ENCODE results near the gene GPX4. TPM values are rescaled to one million over a fixed set of nuclear protein-coding genes. Genes with fewer than 3 reads are reported as not detected.

The GPX4 gene
- total and polyA plus RNA-seq, 10 of the 15 experiments (the other 5 are each of a cell fraction or from before 2014, with no cell fraction given) = 33.3 to 749 (median 297) TPM

GRCh38 chr19:1139126-1139525 lies 35.3 kb downstream of the GPX4 start:
- intact Hi-C loops (cut with micrococcal nuclease; ENCODE audit: unreplicated experiment) (no loop called here), in situ Hi-C loops (cut with MboI) (no loop called here)
- ChIA-PET RAD21 (ENCODE audit: unreplicated experiment) (no interaction called here), CTCF (interaction anchor here (1.2 kb wide), 1 partner anchor 26 kb away, joined by 4 read pairs; no protein-coding TSS in a partner anchor), POLR2A (no interaction called here), SMC1A (ENCODE audit: uncharacterized antibody, unreplicated experiment) (no interaction called here)
- H3K27me3 ChIP-seq (replicated peaks in 1 of 2; ENCODE audit: control insufficient read depth in 2 of 2, insufficient read depth in 2 of 2, low read length in 1 of 2) = no peaks in the 10 kb centered on the region
- H3K4me3 ChIP-seq = no peak overlapping the region
- peaks cover 8 to 10% of the 10 kb centered on the region in 2 experiments for H3K36me3 ChIP-seq (ENCODE audit: control insufficient read depth in 2 of 2, insufficient read depth in 2 of 2, low read length in 1 of 2)
- no peaks in the 10 kb centered on the region; the same call in 2 of the 3 replicates for H3K9me3 ChIP-seq (replicated peaks; ENCODE audit: control insufficient read depth, insufficient read depth, low read length)
- H4K20me1 ChIP-seq (ENCODE audit: control insufficient read depth, insufficient read depth) = no peaks in the 10 kb centered on the region
- FAIRE-seq = no peak
- no TSS peak for BruUV-seq (replicated peaks)
- no peak overlapping the region for H2AFZ ChIP-seq (ENCODE audit: control insufficient read depth, low read depth, low read length)
- no peak overlapping the region for H3K27ac ChIP-seq (ENCODE audit: control insufficient read depth, insufficient read depth)
- TF ChIP-seq ZNF217 (IDR thresholded peaks at IDR 0.05) (no peak), BHLHE40 (IDR thresholded peaks at IDR 0.05; ENCODE audit: borderline replicate concordance in 1 of 2, low read depth in 2 of 2, low read length in 1 of 2) (peak in 1 of 2 experiments; percentile 31; a peak in 1 of 4 replicates)
- H3K9ac ChIP-seq (ENCODE audit: control insufficient read depth, insufficient read depth, low read length) = no peak overlapping the region
- peaks cover 9% of the 10 kb centered on the region for H3K4me1 ChIP-seq (ENCODE audit: control insufficient read depth, insufficient read depth, low read length)
- no peak for ATAC-seq
- no peaks in the 10 kb centered on the region for H3K79me2 ChIP-seq (ENCODE audit: control insufficient read depth, insufficient read depth, low read length)
- WGBS (ENCODE audit: insufficient coverage, insufficient replicate concordance, low lambda C conversion rate, missing lambda C conversion rate) = 90% methylated on average over 15 of the region's 15 CpGs
- no peak overlapping the region for H3K4me2 ChIP-seq (ENCODE audit: control insufficient read depth, insufficient read depth)
- DNase-seq (ENCODE audit: low read depth, low spot score) = no peak

- POLR2A ChIA-PET = no interaction called here
- SMC1A ChIA-PET (ENCODE audit: uncharacterized antibody, unreplicated experiment) = no interaction called here
- Histone ChIP-seq H3K4me3 (no peak overlapping the region), H2AFZ (ENCODE audit: control insufficient read depth, low read depth, low read length) (no peak overlapping the region), H3K4me2 (ENCODE audit: control insufficient read depth, insufficient read depth) (no peak overlapping the region), H3K27ac (ENCODE audit: control insufficient read depth, insufficient read depth) (no peak overlapping the region), H3K4me1 (ENCODE audit: control insufficient read depth, insufficient read depth, low read length) (peaks cover 6% of the 10 kb centered on the region), H3K36me3 (ENCODE audit: control insufficient read depth in 2 of 2, insufficient read depth in 2 of 2, low read length in 1 of 2) (peaks cover 6 to 10% of the 10 kb centered on the region in 2 experiments), H4K20me1 (ENCODE audit: control insufficient read depth, insufficient read depth) (no peaks in the 10 kb centered on the region), H3K79me2 (ENCODE audit: control insufficient read depth, insufficient read depth, low read length) (no peaks in the 10 kb centered on the region), H3K27me3 (replicated peaks in 1 of 2; ENCODE audit: control insufficient read depth in 2 of 2, insufficient read depth in 2 of 2, low read length in 1 of 2) (no peaks in the 10 kb centered on the region), H3K9me3 (replicated peaks; ENCODE audit: control insufficient read depth, insufficient read depth, low read length) (no peaks in the 10 kb centered on the region; the same call in 2 of the 3 replicates), H3K9ac (ENCODE audit: control insufficient read depth, insufficient read depth, low read length) (no peak overlapping the region)
- RAD21 ChIA-PET (ENCODE audit: unreplicated experiment) = no interaction called here
- CTCF ChIA-PET = interaction anchor here (0.6 kb wide), 1 partner anchor 54 kb away, joined by 3 read pairs; no protein-coding TSS in a partner anchor
- BruUV-seq (replicated peaks) = no TSS peak
- in situ Hi-C loops (cut with MboI) = no loop called here
- no peak for FAIRE-seq
- no peak for ATAC-seq
- intact Hi-C loops (cut with micrococcal nuclease; ENCODE audit: unreplicated experiment) = no loop called here
- 97% methylated on average over 29 of the region's 39 CpGs for WGBS (ENCODE audit: insufficient coverage, insufficient replicate concordance, low lambda C conversion rate, missing lambda C conversion rate)
- DNase-seq (ENCODE audit: low read depth, low spot score) = no peak
- no peak for TF ChIP-seq POLR2AphosphoS5 (IDR thresholded peaks at IDR 0.05; ENCODE audit: low read length)
- TF ChIP-seq E2F8 (IDR thresholded peaks at IDR 0.05; ENCODE audit: low read depth, partially characterized antibody) = no peak
- no peak for TF ChIP-seq RELA (IDR thresholded peaks at IDR 0.05; ENCODE audit: borderline replicate concordance, partially characterized antibody)
- TF ChIP-seq KAT2A (conservative IDR thresholded peaks at IDR 0.05; ENCODE audit: control insufficient read depth, low read depth, low read length) = no peak
- TF ChIP-seq TCF12 (IDR thresholded peaks at IDR 0.05; ENCODE audit: low read depth, low read length) = no peak
- TF ChIP-seq E4F1 (IDR thresholded peaks at IDR 0.05; ENCODE audit: borderline replicate concordance, partially characterized antibody) = no peak
- TF ChIP-seq LARP7 (IDR thresholded peaks at IDR 0.05) = no peak
- TF ChIP-seq NFYA (IDR thresholded peaks at IDR 0.05; ENCODE audit: borderline replicate concordance, low read depth, low read length) = no peak
- TF ChIP-seq CHD1 (IDR thresholded peaks at IDR 0.05; ENCODE audit: low read depth, low read length) = no peak
Observed at GRCh38 chr19:1140272-1141027, 36.7 kb downstream of the GPX4 start.
